Measurements from ENCODE around the gene PDE3B. TPM values are rescaled to one million over a fixed set of nuclear protein-coding genes. Genes with fewer than 3 reads are reported as not detected.
A peak's percentile ranks its signal among the peaks of the same experiment; 100 is the strongest.
"Not testable (repeated sequence)": the region's sequence is repeated elsewhere in the genome, so short reads cannot be mapped to it uniquely, and the experiment has no call there.

The PDE3B gene
- 0.03 TPM in 1 of 2 replicates, not detected in the other for total RNA-seq
- not detected for polyA plus RNA-seq (2012)

DNA sequence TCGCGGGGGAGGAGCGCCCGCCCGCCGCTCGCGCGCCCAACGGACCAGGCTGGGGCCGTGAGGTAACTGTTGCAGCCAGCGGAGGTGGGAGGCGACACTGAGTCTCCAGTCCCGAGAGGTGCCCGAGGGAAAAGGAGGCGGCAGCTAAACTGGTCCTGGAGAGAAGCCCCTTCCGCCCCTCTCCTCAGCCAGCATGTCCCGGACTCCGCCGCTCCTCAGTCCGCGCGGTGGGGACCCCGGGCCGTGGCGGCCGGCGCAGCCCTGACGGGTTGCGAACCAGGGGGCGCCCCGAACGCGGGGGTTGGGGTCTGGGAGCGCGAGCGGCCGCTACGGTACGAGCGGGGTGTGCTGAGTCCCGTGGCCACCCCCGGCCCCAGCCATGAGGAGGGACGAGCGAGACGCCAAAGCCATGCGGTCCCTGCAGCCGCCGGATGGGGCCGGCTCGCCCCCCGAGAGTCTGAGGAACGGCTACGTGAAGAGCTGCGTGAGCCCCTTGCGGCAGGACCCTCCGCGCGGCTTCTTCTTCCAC is at the start of gene PDE3B:
Gene PDE3B, plus strand, starts transcription at position 108 of the 529 bp plus-strand sequence. Its CDS starts 272 bp downstream, at position 380.
- peak; percentile 3 for DNase-seq (ENCODE audit: low read depth)

DNA sequence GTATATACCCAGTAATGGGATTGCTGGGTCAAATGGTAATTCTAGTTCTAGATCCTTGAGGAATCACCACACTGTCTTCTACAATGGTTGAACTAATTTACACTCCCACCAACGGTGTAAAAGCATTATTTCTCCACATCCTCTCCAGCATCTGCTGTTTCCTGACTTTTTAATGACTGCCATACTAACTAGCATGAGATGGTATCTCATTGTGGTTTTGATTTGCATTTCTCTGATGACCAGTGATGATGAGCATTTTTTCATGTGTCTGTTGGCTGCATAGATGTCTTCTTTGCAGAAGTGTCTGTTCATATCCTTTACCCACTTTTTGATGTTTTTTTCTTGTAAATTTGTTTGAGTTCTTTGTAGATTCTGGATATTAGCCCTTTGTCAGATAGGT is 48.3 kb upstream of the PDE3B start:
- not testable (repeated sequence) for DNase-seq (ENCODE audit: low read depth)

DNA sequence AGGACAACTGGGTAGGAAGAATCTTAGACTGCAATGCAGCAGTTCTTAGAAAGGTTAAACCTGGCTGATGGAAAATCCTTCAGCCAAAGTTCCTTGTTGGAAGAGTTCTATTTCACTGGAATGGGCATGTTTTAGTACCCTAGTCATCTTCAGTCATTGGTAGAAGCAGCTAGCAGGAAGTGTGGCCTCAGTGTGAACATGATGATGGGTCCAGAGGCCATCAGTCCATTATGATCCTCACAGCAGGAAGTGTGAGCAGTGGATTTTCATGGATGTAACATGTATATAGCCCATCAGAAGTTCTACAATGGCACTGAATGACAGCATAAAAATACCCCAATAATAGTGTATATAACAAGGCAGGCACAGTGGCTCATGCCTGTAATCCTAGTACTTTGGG is 35.9 kb upstream of the PDE3B start:
- no peak for DNase-seq (ENCODE audit: low read depth)

DNA sequence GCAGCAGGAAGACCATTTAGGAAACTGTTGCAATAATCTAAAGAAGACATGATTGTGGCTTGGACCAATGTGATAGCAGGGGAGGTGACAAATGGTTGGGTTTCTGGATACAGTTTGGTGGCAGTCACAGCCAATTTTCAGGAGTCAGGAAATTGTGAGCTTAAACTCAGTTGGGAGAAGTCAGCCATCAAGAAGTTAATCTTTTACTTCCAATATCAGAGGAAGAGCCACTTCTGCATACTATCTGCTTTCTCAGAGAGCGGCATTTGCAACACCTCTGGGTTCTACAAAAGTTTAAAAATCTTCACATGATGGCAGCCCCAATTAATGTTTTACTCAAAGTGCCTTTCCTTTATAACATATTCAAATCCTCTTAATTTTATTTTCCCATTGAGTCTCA is 33.7 kb upstream of the PDE3B start:
- no peak for DNase-seq (ENCODE audit: low read depth)

DNA sequence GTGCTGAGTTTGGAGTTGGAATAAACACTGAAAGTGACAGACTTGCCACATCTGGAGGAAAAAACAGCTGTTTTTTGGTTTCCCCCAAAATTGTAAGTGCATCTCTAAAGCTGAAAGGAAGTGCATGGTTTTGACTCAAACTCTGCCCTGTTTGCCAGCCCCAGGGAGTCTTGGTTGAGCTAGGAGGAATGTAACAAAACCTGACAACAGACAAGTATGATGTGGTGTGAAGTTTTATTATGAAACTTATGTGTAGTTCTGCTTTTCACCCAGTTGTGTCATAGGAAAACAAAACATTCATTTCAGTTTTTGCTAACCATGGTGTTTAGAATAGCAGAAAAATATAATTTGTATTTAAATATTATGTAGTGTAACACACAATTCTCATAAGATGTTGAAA is 31.7 kb upstream of the PDE3B start:
- DNase-seq (ENCODE audit: low read depth): no peak

- DNase-seq (ENCODE audit: low read depth): no peak
Observed at GRCh38 chr11:14612694-14613093, 30.9 kb upstream of the PDE3B start.

DNA sequence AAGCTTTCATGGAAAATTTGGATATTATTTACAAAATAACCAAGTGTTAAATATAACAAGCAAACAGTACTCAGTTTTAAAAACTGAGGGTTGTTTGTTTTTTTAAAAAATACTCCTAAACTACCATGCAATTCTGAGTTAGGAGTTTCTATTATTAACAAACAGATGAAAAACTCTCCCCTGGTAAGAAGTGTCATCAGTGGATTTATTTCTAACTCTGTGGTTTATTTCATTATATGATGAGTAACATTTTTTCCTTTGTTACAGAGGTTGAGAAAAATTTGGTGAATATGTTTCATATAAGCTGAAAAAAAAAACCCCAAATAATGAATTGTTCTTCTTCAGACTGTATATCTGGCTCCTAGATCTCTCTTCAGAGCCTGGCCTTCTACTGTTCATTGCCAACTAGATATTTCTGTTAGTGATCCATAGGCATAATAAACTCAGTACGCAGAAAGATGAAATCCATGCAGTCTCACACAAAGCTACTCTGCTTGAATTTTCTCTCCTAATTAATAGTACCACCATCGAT is 29.4 kb upstream of the PDE3B start:
- DNase-seq (ENCODE audit: low read depth): no peak

- no peak for DNase-seq (ENCODE audit: low read depth)
Observed at GRCh38 chr11:14617241-14618027, 26.2 kb upstream of the PDE3B start.

- DNase-seq (ENCODE audit: low read depth): no peak
Observed at GRCh38 chr11:14618060-14618459, 25.5 kb upstream of the PDE3B start.

- DNase-seq (ENCODE audit: low read depth): no peak
Observed at GRCh38 chr11:14619603-14620531, 23.7 kb upstream of the PDE3B start.

- no peak for DNase-seq (ENCODE audit: low read depth)
Observed at GRCh38 chr11:14622223-14622954, 21.2 kb upstream of the PDE3B start.

DNA sequence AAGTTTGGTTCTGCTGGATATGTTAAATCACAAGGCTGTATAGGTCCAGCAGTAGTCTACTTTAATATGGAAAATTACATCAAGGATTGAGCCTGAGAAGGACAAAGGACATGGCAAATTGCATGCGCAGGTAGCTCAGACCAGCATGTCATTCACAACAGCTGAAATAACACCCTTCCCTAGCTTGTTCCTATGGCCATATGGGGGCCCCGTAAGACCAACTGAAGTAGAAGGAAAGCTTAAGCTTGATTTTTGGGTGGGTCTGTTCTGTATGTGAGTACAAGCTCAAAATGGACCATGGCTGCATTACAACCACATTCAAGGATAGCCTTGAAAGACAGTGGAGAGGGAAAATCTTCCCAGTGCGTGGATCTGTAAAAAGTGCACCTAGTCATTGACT is 20.6 kb upstream of the PDE3B start:
- no peak for DNase-seq (ENCODE audit: low read depth)

- no peak for DNase-seq (ENCODE audit: low read depth)
Observed at GRCh38 chr11:14625586-14626205, 17.9 kb upstream of the PDE3B start.

DNA sequence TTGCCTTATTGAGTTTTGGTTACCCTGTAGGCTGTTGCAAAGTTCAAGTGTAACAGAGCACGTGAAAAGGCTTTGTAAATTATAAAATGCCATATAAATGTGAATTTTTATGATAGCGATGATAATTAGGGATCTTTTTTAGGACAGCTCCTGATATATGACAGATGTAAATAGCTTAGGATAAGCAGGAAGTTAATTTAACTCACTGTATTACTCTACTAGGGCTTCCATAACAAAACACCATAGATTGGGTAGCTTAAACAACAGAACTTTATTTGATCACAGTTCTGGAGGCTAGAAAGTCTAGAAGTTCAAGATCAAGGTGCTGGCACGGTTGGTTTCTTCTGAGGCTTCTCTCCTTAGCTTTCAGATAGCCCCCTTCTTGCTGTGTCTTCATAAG is 17.0 kb upstream of the PDE3B start:
- DNase-seq (ENCODE audit: low read depth): no peak

DNA sequence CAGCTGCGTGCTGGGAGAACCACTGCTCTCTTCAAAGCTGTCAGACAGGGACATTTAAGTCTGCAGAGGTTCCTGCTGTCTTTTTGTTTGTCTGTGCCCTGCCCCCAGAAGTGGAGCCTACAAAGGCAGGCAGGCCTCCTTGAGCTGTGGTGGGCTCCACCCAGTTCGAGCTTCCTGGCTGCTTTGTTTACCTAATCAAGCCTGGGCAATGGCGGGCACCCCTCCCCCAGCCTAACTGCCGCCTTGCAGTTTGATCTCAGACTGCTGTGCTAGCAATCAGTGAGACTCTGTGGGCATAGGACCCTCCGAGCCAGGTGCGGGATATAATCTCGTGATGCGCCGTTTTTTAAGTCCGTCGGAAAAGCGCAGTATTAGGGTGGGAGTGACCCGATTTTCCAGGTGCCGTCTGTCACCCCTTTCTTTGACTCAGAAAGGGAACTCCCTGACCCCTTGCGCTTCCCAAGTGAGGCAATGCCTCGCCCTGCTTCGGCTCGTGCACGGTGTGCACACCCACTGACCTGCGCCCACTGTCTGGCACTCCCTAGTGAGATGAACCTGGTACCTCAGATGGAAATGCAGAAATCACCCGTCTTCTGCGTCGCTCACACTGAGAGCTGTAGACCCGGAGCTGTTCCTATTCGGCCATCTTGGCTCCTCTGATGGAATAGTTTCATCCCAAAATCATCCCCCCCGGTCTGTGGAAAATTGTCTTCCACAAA is 9.9 kb upstream of the PDE3B start:
- DNase-seq (ENCODE audit: low read depth): not testable (repeated sequence)

- DNase-seq (ENCODE audit: low read depth): no peak
Observed at GRCh38 chr11:14634813-14635212, 8.8 kb upstream of the PDE3B start.

DNA sequence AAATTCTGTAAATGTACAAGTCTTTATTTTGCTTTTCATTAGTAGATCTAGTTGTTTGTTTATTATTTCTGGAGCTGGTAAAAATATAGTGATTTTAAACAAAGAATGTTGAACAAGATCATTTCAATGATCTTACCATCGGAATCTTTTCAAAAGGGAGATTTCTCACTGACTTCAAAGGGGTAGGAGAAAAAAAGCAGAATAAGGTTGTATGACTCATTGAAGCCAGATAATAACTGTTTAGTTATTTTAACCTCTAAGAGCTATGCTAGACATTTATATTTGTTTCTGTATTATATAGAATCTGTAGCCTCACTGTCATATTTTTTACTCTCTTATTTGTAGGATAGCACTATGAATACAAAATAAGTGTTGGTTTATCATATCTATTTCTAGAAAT is 8.1 kb upstream of the PDE3B start:
- DNase-seq (ENCODE audit: low read depth): no peak

DNA sequence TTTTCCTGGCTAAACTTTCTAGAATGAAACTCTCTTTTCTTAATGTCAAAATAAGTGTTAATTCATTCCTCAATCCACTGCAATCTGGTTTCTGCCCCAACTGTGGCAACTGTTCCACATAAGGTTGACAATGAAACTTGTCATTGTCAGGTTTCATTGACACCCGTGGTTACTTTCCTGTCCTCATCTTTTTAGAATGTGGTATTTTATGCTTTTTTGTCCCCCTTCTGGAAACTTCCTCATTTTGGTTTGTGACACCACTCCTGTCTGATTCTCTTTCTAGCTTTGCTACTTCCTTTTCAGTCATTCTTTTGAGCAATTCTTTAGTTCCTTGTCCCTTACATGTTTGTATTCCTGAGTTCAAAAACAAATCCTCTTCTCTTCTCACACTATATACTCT is 7.5 kb upstream of the PDE3B start:
- no peak for DNase-seq (ENCODE audit: low read depth)

DNA sequence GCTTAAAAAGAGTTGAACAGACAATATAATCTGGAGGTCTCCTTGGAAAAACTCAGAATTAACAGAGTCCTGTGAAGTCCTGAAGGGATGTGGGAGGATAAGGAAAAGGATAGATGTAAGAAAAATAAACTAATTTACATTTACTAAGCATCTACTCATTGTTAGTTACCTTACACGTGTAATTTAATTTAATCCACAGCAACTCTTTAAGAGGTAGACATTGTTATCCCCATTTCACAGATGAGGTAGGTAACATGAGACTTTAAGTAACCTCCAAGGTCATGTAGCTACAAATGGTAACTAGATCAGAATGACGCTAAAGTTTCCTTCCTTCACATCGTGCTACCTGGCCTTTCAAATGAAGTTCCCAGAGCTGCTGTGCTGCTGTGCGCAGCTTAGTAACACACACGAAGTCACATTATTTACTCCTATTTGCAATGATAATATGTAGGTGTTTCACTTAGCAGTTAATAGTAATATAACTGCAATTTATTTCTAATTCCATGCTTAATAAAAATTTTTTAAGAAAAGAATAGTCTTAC is 5.7 kb upstream of the PDE3B start:
- no peak for DNase-seq (ENCODE audit: low read depth)

DNA sequence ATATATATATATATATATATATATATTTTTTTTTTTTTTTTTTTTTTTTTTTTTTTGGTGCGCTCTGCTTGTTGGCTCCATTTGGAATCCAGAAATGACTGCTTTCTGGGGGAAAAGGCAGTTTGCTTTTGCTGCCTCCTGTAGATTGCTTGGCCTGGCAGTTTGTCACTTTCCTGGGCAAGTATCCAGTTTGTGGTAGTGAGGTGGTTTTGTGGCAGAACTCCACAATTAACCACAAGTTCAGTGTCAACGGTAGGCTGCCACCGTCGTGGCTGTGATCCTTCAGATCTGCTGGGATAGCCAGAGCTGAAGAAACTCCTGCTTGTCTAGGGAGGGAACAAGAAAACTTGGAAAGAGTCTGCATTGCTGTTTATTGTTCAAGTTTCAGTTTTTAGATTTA is 5.0 kb upstream of the PDE3B start:
- DNase-seq (ENCODE audit: low read depth): peak; percentile 22

Data from myocyte (in vitro differentiated cells).